ENCODE measurements around the gene SGCA. TPM values are rescaled to one million over a fixed set of nuclear protein-coding genes. Genes with fewer than 3 reads are reported as not detected.

The SGCA gene
- total RNA-seq, 1 donor from 2014 or later: not detected

GRCh38 chr17:50173335-50173941 is 7.6 kb downstream of the SGCA start:
- H3K4me3 Mint-ChIP-seq (ENCODE audit: unreplicated experiment): no peak overlapping the region
- no peaks in the 10 kb centered on the region for H3K9me3 Mint-ChIP-seq (ENCODE audit: unreplicated experiment)
- DNase-seq (ENCODE audit: low spot score): no peak
- peaks cover 6% of the 10 kb centered on the region for H3K27me3 Mint-ChIP-seq (ENCODE audit: unreplicated experiment)
- H3K36me3 Mint-ChIP-seq (ENCODE audit: low read depth, unreplicated experiment): peaks cover 4% of the 10 kb centered on the region
- peaks cover 9% of the 10 kb centered on the region for H3K4me1 Mint-ChIP-seq (ENCODE audit: unreplicated experiment)
- TF ChIP-seq CTCF (IDR thresholded peaks at IDR 0.05; ENCODE audit: unreplicated experiment): no peak
- no peak overlapping the region for H3K27ac Mint-ChIP-seq (ENCODE audit: unreplicated experiment)

GRCh38 chr17:50174444-50174843 is 8.6 kb downstream of the SGCA start:
- Mint-ChIP-seq H3K4me3 (ENCODE audit: unreplicated experiment) (no peak overlapping the region), H3K36me3 (ENCODE audit: low read depth, unreplicated experiment) (peaks cover 1% of the 10 kb centered on the region), H3K27me3 (ENCODE audit: unreplicated experiment) (peaks cover 4% of the 10 kb centered on the region), H3K4me1 (ENCODE audit: unreplicated experiment) (peaks cover 6% of the 10 kb centered on the region), H3K27ac (ENCODE audit: unreplicated experiment) (no peak overlapping the region), H3K9me3 (ENCODE audit: unreplicated experiment) (no peaks in the 10 kb centered on the region)
- no peak for DNase-seq (ENCODE audit: low spot score)
- no peak for TF ChIP-seq CTCF (IDR thresholded peaks at IDR 0.05; ENCODE audit: unreplicated experiment)

GRCh38 chr17:50175035-50175807 is 9.4 kb downstream of the SGCA start:
- H3K36me3 Mint-ChIP-seq (ENCODE audit: low read depth, unreplicated experiment): no peaks in the 10 kb centered on the region
- H3K9me3 Mint-ChIP-seq (ENCODE audit: unreplicated experiment): no peaks in the 10 kb centered on the region
- peaks cover 6% of the 10 kb centered on the region for H3K4me1 Mint-ChIP-seq (ENCODE audit: unreplicated experiment)
- no peak overlapping the region for H3K27ac Mint-ChIP-seq (ENCODE audit: unreplicated experiment)
- no peak for DNase-seq (ENCODE audit: low spot score)
- TF ChIP-seq CTCF (IDR thresholded peaks at IDR 0.05; ENCODE audit: unreplicated experiment): no peak
- no peak overlapping the region for H3K4me3 Mint-ChIP-seq (ENCODE audit: unreplicated experiment)
- H3K27me3 Mint-ChIP-seq (ENCODE audit: unreplicated experiment): peaks cover 4% of the 10 kb centered on the region

- Mint-ChIP-seq H3K4me3 (ENCODE audit: unreplicated experiment) (no peak overlapping the region), H3K36me3 (ENCODE audit: low read depth, unreplicated experiment) (no peaks in the 10 kb centered on the region), H3K27me3 (ENCODE audit: unreplicated experiment) (peaks cover 7% of the 10 kb centered on the region), H3K9me3 (ENCODE audit: unreplicated experiment) (no peaks in the 10 kb centered on the region), H3K27ac (ENCODE audit: unreplicated experiment) (no peak overlapping the region), H3K4me1 (ENCODE audit: unreplicated experiment) (peaks cover 8% of the 10 kb centered on the region)
- DNase-seq (ENCODE audit: low spot score): no peak
- no peak for TF ChIP-seq CTCF (IDR thresholded peaks at IDR 0.05; ENCODE audit: unreplicated experiment)
These were observed 11.0 kb downstream of the SGCA start for GRCh38 chr17:50176559-50177357.
